HG02970 (cell line): ENCODE data around the gene HHATL.

Source experiments
- ATAC-seq: cut with Tn5 transposase; IDR thresholded peaks from one replicate; pipeline ENCODE4 v1.9.1; 2021; ENCODE audit warnings: mild to moderate bottlenecking, moderate library complexity, moderate number of reproducible peaks; ENCODE audit not compliant: unreplicated experiment, low FRiP score

Gene HHATL

GRCh38 chr3:42700366-42701288, 2.0 kb downstream of the HHATL start:
- no peak for ATAC-seq

- ATAC-seq: no peak
Observed at GRCh38 chr3:42699511-42699971, 3.1 kb downstream of the HHATL start.

- ATAC-seq: no peak
Observed at GRCh38 chr3:42698911-42699230, 3.7 kb downstream of the HHATL start.

GRCh38 chr3:42698216-42698910, 4.2 kb downstream of the HHATL start:
- no peak for ATAC-seq

GRCh38 chr3:42697289-42698051, 5.1 kb downstream of the HHATL start:
- no peak for ATAC-seq

- ATAC-seq: no peak
Observed at GRCh38 chr3:42696356-42697288, 6.0 kb downstream of the HHATL start.

- no peak for ATAC-seq
Observed at GRCh38 chr3:42694366-42694765, 8.2 kb downstream of the HHATL start.

GRCh38 chr3:42693530-42693930, 9.1 kb downstream of the HHATL start:
- no peak for ATAC-seq

- ATAC-seq: no peak
Observed at GRCh38 chr3:42692667-42693529, 9.7 kb downstream of the HHATL start.

GRCh38 chr3:42691816-42692666, 10.6 kb downstream of the HHATL start:
- no peak for ATAC-seq

GRCh38 chr3:42690766-42691680, 11.6 kb downstream of the HHATL start:
- no peak for ATAC-seq

GRCh38 chr3:42690191-42690590, 12.4 kb downstream of the HHATL start:
- no peak for ATAC-seq

- ATAC-seq: no peak
Observed at GRCh38 chr3:42689421-42690014, 13.1 kb downstream of the HHATL start.

- no peak for ATAC-seq
Observed at GRCh38 chr3:42688487-42689420, 13.8 kb downstream of the HHATL start.

- no peak for ATAC-seq
Observed at GRCh38 chr3:42688016-42688415, 14.6 kb downstream of the HHATL start.
